Fibroblast of lung (primary cell): ENCODE results near the gene BIRC5. TPM values are rescaled to one million over a fixed set of nuclear protein-coding genes. Genes with fewer than 3 reads are reported as not detected.
A peak's percentile ranks its signal among the peaks of the same experiment; 100 is the strongest.

ENCODE experiments used
- DNase-seq, 2 donors: peaks; one replicate each; pipeline versions ENCODE4 v3.0.0 to v3.0.0-alpha.2; 2010; ENCODE audit warnings: low read depth in 2 of 2
- H2AFZ ChIP-seq: 2 replicates; pipeline ENCODE4 v1.5.1; 2012; ENCODE audit warnings: low read length, control low read depth, inconsistent platforms
- H3K27ac ChIP-seq: 2 replicates; pipeline ENCODE4 v1.5.1; 2011; ENCODE audit warnings: low read length, control low read depth; ENCODE audit not compliant: insufficient read depth
- H3K27me3 ChIP-seq: 2 replicates; pipeline ENCODE4 v1.5.1; 2011; ENCODE audit warnings: mild to moderate bottlenecking, low read length; ENCODE audit not compliant: control insufficient read depth, insufficient read depth
- H3K36me3 ChIP-seq: 2 replicates; pipeline ENCODE4 v1.5.1; 2011; ENCODE audit warnings: low read length; ENCODE audit not compliant: control insufficient read depth, insufficient read depth
- H3K4me1 ChIP-seq: 2 replicates; pipeline ENCODE4 v1.5.1; 2011; ENCODE audit warnings: low read length; ENCODE audit not compliant: control insufficient read depth, insufficient read depth; ENCODE audit errors: extremely low read depth
- H3K4me2 ChIP-seq: 2 replicates; pipeline ENCODE4 v1.5.1; 2011; ENCODE audit warnings: low read length, control low read depth; ENCODE audit not compliant: insufficient read depth; ENCODE audit errors: extremely low read depth
- H3K4me3 ChIP-seq, 4 experiments: fragments of 200-600 bp in 1 of 4; sonication (generic) in 1 of 4; replicated peaks in 1 of 4; 2 replicates each; pipeline ENCODE4 v1.5.1; 2011 to 2016; ENCODE audit warnings: low read length in 4 of 4, low read depth in 3 of 4, mild to moderate bottlenecking in 3 of 4, control low read depth in 2 of 4, inconsistent platforms in 1 of 4, mixed read lengths in 1 of 4; ENCODE audit not compliant: insufficient read depth in 1 of 4; ENCODE audit errors: control extremely low read depth in 1 of 4
- H3K79me2 ChIP-seq: 2 replicates; pipeline ENCODE4 v1.5.1; 2012; ENCODE audit warnings: mild to moderate bottlenecking, low read length, inconsistent platforms; ENCODE audit not compliant: control insufficient read depth, insufficient read depth
- H3K9ac ChIP-seq: 2 replicates; pipeline ENCODE4 v1.5.1; 2011; ENCODE audit warnings: mild to moderate bottlenecking, low read length, control low read depth; ENCODE audit not compliant: insufficient read depth
- H3K9me3 ChIP-seq: 2 replicates; pipeline ENCODE4 v1.5.1; 2012; ENCODE audit warnings: low read depth, low read length; ENCODE audit not compliant: control insufficient read depth, insufficient read depth
- H4K20me1 ChIP-seq: 2 replicates; pipeline ENCODE4 v1.5.1; 2011; ENCODE audit warnings: low read length; ENCODE audit not compliant: control insufficient read depth, insufficient read depth; ENCODE audit errors: extremely low read depth
- CTCF ChIP-seq, 2 donors: IDR thresholded peaks in 1 of 2; conservative IDR thresholded peaks in 1 of 2; 1 replicate in 1 of 2; 2 replicates in 1 of 2; pipeline ENCODE4 v1.5.1; 2011 to 2012; ENCODE audit warnings: low read length in 2 of 2, control low read depth in 1 of 2, inconsistent platforms in 1 of 2, low read depth in 1 of 2, mild to moderate bottlenecking in 1 of 2
- EZH2 ChIP-seq: IDR thresholded peaks from 2 replicates; pipeline ENCODE4 v1.5.1; 2012; ENCODE audit warnings: low read length, control low read depth, mild to moderate bottlenecking; ENCODE audit errors: missing control alignments
- polyA plus RNA-seq, 2 donors: library from polyadenylated mRNA; depleted of rRNA in 1 of 2; stranded (reverse) in 1 of 2; unstranded in 1 of 2; fragments of >200 nt; gene quantifications; 2 replicates each; pipeline ENCODE4 v1.2.1, GENCODE V29; 2011 to 2012; ENCODE audit warnings: missing spikeins in 1 of 2
- total RNA-seq: library from RNA; depleted of rRNA; stranded (reverse); fragments of >200 nt; gene quantifications from 2 replicates; pipeline ENCODE4 v1.2.1, GENCODE V29; 2014

Gene BIRC5
- total and polyA plus RNA-seq, 2 donors (not counting 1 experiment from before 2014, with no cell fraction given): 11.1 to 28.6 TPM

DNA sequence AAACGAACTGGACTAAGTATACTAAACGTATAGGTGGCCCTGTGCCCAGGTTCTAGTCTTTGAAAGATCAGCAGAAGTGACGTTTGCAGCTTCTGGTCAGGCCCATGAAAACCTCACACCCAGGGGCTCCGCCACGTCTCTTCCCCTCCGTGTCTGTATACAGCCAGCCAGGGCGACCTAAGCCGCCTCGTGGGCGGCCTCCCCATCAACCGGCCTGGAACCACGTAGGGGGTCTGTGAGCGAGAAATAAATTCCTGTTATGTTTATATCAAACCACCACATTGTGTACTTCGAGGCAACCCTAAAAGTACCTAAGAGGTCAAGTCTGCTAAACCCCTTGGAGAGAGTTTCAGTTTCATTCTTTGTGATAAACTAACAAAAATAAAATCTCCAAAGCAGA, 34.0 kb upstream of the BIRC5 start:
- peaks cover 6% of the 10 kb centered on the region for H3K36me3 ChIP-seq
- peak in 1 of 2 donors; percentile 51 for DNase-seq
- peak overlapping the region; percentile 26 for H3K27ac ChIP-seq
- H3K4me1 ChIP-seq: no peaks in the 10 kb centered on the region
- H3K9me3 ChIP-seq: no peaks in the 10 kb centered on the region
- H3K27me3 ChIP-seq: no peaks in the 10 kb centered on the region
- peaks cover 2% of the 10 kb centered on the region for H3K79me2 ChIP-seq
- TF ChIP-seq CTCF (conservative IDR thresholded peaks at IDR 0.05 in 1 of 2, IDR thresholded peaks at IDR 0.05 in 1 of 2; ENCODE audit: low read depth in 1 of 2, low read length in 2 of 2) (no peak), EZH2 (no peak)
- H3K4me3 ChIP-seq: peak overlapping the region in 1 of 4 experiments; percentile 38
- H4K20me1 ChIP-seq: no peaks in the 10 kb centered on the region
- peak overlapping the region; percentile 18 for H3K4me2 ChIP-seq
- no peak overlapping the region for H3K9ac ChIP-seq
- H2AFZ ChIP-seq: peak overlapping the region; percentile 55

GRCh38 chr17:78180508-78180907, 33.5 kb upstream of the BIRC5 start:
- peak overlapping the region; percentile 18 for H3K4me2 ChIP-seq
- no peak overlapping the region for H3K27ac ChIP-seq

GRCh38 chr17:78182504-78182903, 31.5 kb upstream of the BIRC5 start:
- no peak overlapping the region for H3K9ac ChIP-seq
- no peak overlapping the region for H3K27ac ChIP-seq
- H3K4me2 ChIP-seq: no peak overlapping the region
- H3K79me2 ChIP-seq: peaks cover 6% of the 10 kb centered on the region
- no peaks in the 10 kb centered on the region for H3K27me3 ChIP-seq
- H2AFZ ChIP-seq: no peak overlapping the region
- TF ChIP-seq EZH2: no peak
- TF ChIP-seq CTCF (conservative IDR thresholded peaks at IDR 0.05 in 1 of 2, IDR thresholded peaks at IDR 0.05 in 1 of 2; ENCODE audit: low read depth in 1 of 2, low read length in 2 of 2): no peak
- peaks cover 4% of the 10 kb centered on the region for H3K4me1 ChIP-seq
- no peak for DNase-seq
- no peaks in the 10 kb centered on the region for H4K20me1 ChIP-seq
- peaks cover 6% of the 10 kb centered on the region for H3K36me3 ChIP-seq
- no peaks in the 10 kb centered on the region for H3K9me3 ChIP-seq
- no peak overlapping the region for H3K4me3 ChIP-seq

More at GRCh38 chr17:78180508-78180907, 33.5 kb upstream of the BIRC5 start:
- peaks cover 6% of the 10 kb centered on the region for H3K36me3 ChIP-seq
- no peak for TF ChIP-seq CTCF (conservative IDR thresholded peaks at IDR 0.05 in 1 of 2, IDR thresholded peaks at IDR 0.05 in 1 of 2; ENCODE audit: low read depth in 1 of 2, low read length in 2 of 2)
- TF ChIP-seq EZH2: no peak
- H4K20me1 ChIP-seq: no peaks in the 10 kb centered on the region
- DNase-seq: no peak
- H3K79me2 ChIP-seq: peaks cover 2% of the 10 kb centered on the region
- no peak overlapping the region for H3K9ac ChIP-seq
- H3K4me3 ChIP-seq: peak overlapping the region in 1 of 4 experiments; percentile 38
- H3K27me3 ChIP-seq: no peaks in the 10 kb centered on the region
- no peaks in the 10 kb centered on the region for H3K9me3 ChIP-seq
- no peaks in the 10 kb centered on the region for H3K4me1 ChIP-seq
- H2AFZ ChIP-seq: peak overlapping the region; percentile 10
